Measurements from ENCODE around the gene TNRC18. TPM values are rescaled to one million over a fixed set of nuclear protein-coding genes. Genes with fewer than 3 reads are reported as not detected.
"Not testable (repeated sequence)": the region's sequence is repeated elsewhere in the genome, so short reads cannot be mapped to it uniquely, and the experiment has no call there.

TNRC18 gene
- total RNA-seq, 1 experiment from 2014 or later: 31.5 TPM

GRCh38 chr7:5350174-5350463, 73.5 kb downstream of the TNRC18 start:
- DNase-seq (ENCODE audit: low read depth): no peak

- DNase-seq (ENCODE audit: low read depth): no peak
These were observed 74.0 kb downstream of the TNRC18 start for GRCh38 chr7:5349437-5350173.

- DNase-seq (ENCODE audit: low read depth): no peak
These were observed 74.6 kb downstream of the TNRC18 start for GRCh38 chr7:5349005-5349380.

- no peak for DNase-seq (ENCODE audit: low read depth)
These were observed 75.3 kb downstream of the TNRC18 start for GRCh38 chr7:5348134-5349004.

GRCh38 chr7:5345671-5346070, 78.0 kb downstream of the TNRC18 start:
- no peak for DNase-seq (ENCODE audit: low read depth)

GRCh38 chr7:5345171-5345570, 78.5 kb downstream of the TNRC18 start:
- no peak for DNase-seq (ENCODE audit: low read depth)

- no peak for DNase-seq (ENCODE audit: low read depth)
These were observed 79.3 kb downstream of the TNRC18 start for GRCh38 chr7:5344342-5344741.

GRCh38 chr7:5343884-5344283, 79.8 kb downstream of the TNRC18 start:
- DNase-seq (ENCODE audit: low read depth): no peak

GRCh38 chr7:5342631-5343030, 81.0 kb downstream of the TNRC18 start:
- no peak for DNase-seq (ENCODE audit: low read depth)

- DNase-seq (ENCODE audit: low read depth): no peak
These were observed 83.7 kb downstream of the TNRC18 start for GRCh38 chr7:5339955-5340354.

- DNase-seq (ENCODE audit: low read depth): no peak
These were observed 86.6 kb downstream of the TNRC18 start for GRCh38 chr7:5337047-5337446.

- DNase-seq (ENCODE audit: low read depth): no peak
These were observed 89.0 kb downstream of the TNRC18 start for GRCh38 chr7:5334671-5335070.

GRCh38 chr7:5333121-5334045, 90.3 kb downstream of the TNRC18 start:
- DNase-seq (ENCODE audit: low read depth): no peak

- DNase-seq (ENCODE audit: low read depth): no peak
These were observed 91.1 kb downstream of the TNRC18 start for GRCh38 chr7:5332579-5332978.

GRCh38 chr7:5330288-5330687, 93.3 kb downstream of the TNRC18 start:
- no peak for DNase-seq (ENCODE audit: low read depth)

GRCh38 chr7:5324961-5325360, 98.7 kb downstream of the TNRC18 start:
- no peak for DNase-seq (ENCODE audit: low read depth)

GRCh38 chr7:5323800-5324781, 99.5 kb downstream of the TNRC18 start:
- not testable (repeated sequence) for DNase-seq (ENCODE audit: low read depth)

GRCh38 chr7:5322621-5323410, 100.8 kb downstream of the TNRC18 start:
- DNase-seq (ENCODE audit: low read depth): no peak

- no peak for DNase-seq (ENCODE audit: low read depth)
These were observed 102.7 kb downstream of the TNRC18 start for GRCh38 chr7:5320802-5321396.

- no peak for DNase-seq (ENCODE audit: low read depth)
These were observed 103.2 kb downstream of the TNRC18 start for GRCh38 chr7:5320391-5320790.

Measured in Daoy (cell line).